Activated T-helper 1 cell treated with anti-CD3 and anti-CD28 coated beads, Interleukin-2, amount 50 U/mL, for 16 hours (primary cell): ENCODE results near the gene PCGF2.

Experiments used
- DNase-seq, 2 donors: peaks; one replicate each; pipeline ENCODE4 v3.0.0-alpha.2; 2020; ENCODE audit warnings: low read depth in 1 of 2, low spot score in 1 of 2

Gene PCGF2

GRCh38 chr17:38704606-38705522 is 43.3 kb downstream of the PCGF2 start, which contains the start of gene MLLT6:
Gene MLLT6, plus strand, starts transcription at chr17:38705273. Its CDS starts 360 bp downstream, at chr17:38705633.
- DNase-seq = peak; percentile 57 to 75

- peak; percentile 41 to 69 for DNase-seq
Measured at GRCh38 chr17:38703742-38704605, 44.2 kb downstream of the PCGF2 start.

- no peak for DNase-seq
Measured at GRCh38 chr17:38702916-38703741, 45.0 kb downstream of the PCGF2 start.

GRCh38 chr17:38702166-38702915 is 45.8 kb downstream of the PCGF2 start:
- peak; percentile 60 to 68 for DNase-seq

GRCh38 chr17:38701504-38702165 is 46.5 kb downstream of the PCGF2 start:
- DNase-seq = peak; percentile 22 to 64

- DNase-seq = no peak
Measured at GRCh38 chr17:38698760-38699159, 49.4 kb downstream of the PCGF2 start.

GRCh38 chr17:38697061-38697820 is 50.9 kb downstream of the PCGF2 start:
- DNase-seq = no peak

- no peak for DNase-seq
Measured at GRCh38 chr17:38693700-38694329, 54.3 kb downstream of the PCGF2 start.

- no peak for DNase-seq
Measured at GRCh38 chr17:38691154-38691553, 57.0 kb downstream of the PCGF2 start.

- no peak for DNase-seq
Measured at GRCh38 chr17:38690386-38690785, 57.8 kb downstream of the PCGF2 start.

- no peak for DNase-seq
Measured at GRCh38 chr17:38687286-38687685, 60.9 kb downstream of the PCGF2 start.

GRCh38 chr17:38685491-38685890 is 62.6 kb downstream of the PCGF2 start:
- no peak for DNase-seq
